HepG2 (cell line): ENCODE measurements around the gene TMED6. TPM values are rescaled to one million over a fixed set of nuclear protein-coding genes. Genes with fewer than 3 reads are reported as not detected.

ENCODE experiments used
- ATAC-seq: fragments of 200-7000 bp; cut with Tn5 transposase; 3 replicates; pipeline ENCODE4 v1.9.1; 2020; ENCODE audit warnings: mild to moderate bottlenecking, moderate library complexity
- BruUV-seq: library from RNA; stranded (reverse); fragments of 400-500 nt; replicated peaks from 2 replicates; lab custom pipeline; 2021; lab: Mats Ljungman, UMichigan
- CTCF ChIA-PET: fragments of 300-600 bp; formaldehyde crosslinking; extraction: SDS; loops from one replicate; lab custom pipeline; 2021; ENCODE audit warnings: low total read pairs, inconsistent platforms, low intra/inter-chr PET ratio; lab: Yijun Ruan, JAX
- POLR2A ChIA-PET: fragments of 350-600 bp; sonication (Branson Sonifier 250); formaldehyde crosslinking; loops from one replicate; lab custom pipeline; 2020; ENCODE audit warnings: antibody characterized with exemption, inconsistent platforms; lab: Yijun Ruan, JAX
- DNase-seq: peaks from one replicate; pipeline ENCODE4 v3.0.0-alpha.2; 2015; ENCODE audit warnings: low spot score
- FAIRE-seq: peaks from 3 replicates; lab custom pipeline; 2011; peaks lifted over from hg19 to GRCh38; lab: Jason Lieb, UNC
- H2AFZ ChIP-seq: one replicate; pipeline ENCODE4 v1.6.1; 2011; ENCODE audit warnings: low read length, inconsistent platforms
- H3K27ac ChIP-seq: fragments of 300-600 bp; 3 replicates; pipeline ENCODE4 v1.8.0; 2011; ENCODE audit warnings: mixed run types, mild to moderate bottlenecking, mixed read lengths, low read length, inconsistent platforms; ENCODE audit not compliant: insufficient read depth; ENCODE audit errors: extremely low read length
- H3K27me3 ChIP-seq, 2 experiments: fragments of 200-600 bp in 1 of 2; 2 replicates in 1 of 2; 3 replicates in 1 of 2; pipeline versions ENCODE4 v1.6.0 to v1.8.0; 2011; ENCODE audit warnings: low read length in 2 of 2, mild to moderate bottlenecking in 2 of 2, moderate library complexity in 2 of 2, inconsistent platforms in 1 of 2; ENCODE audit not compliant: insufficient read depth in 2 of 2, control insufficient read depth in 1 of 2
- H3K36me3 ChIP-seq, 2 experiments: fragments of 200-600 bp in 1 of 2; replicated peaks in 1 of 2; 2 replicates in 1 of 2; 3 replicates in 1 of 2; pipeline versions ENCODE4 v1.5.1 to v1.8.0; 2011; ENCODE audit warnings: low read length in 2 of 2, inconsistent platforms in 1 of 2; ENCODE audit not compliant: insufficient read depth in 2 of 2, control insufficient read depth in 1 of 2
- H3K4me1 ChIP-seq: 2 replicates; pipeline ENCODE4 v1.5.1; 2012; ENCODE audit warnings: low read length, inconsistent platforms; ENCODE audit not compliant: insufficient read depth
- H3K4me2 ChIP-seq: 2 replicates; pipeline ENCODE4 v1.6.0; 2011; ENCODE audit warnings: low read depth, low read length, inconsistent platforms
- H3K4me3 ChIP-seq, 3 experiments: fragments of 200-600 bp in 1 of 3; sonication (generic), shearing (Covaris generic) in 1 of 3; replicated peaks in 1 of 3; 2 replicates each; pipeline ENCODE4 v1.5.1; 2011 to 2016; ENCODE audit warnings: low read length in 3 of 3, inconsistent platforms in 2 of 3, low read depth in 2 of 3, mild to moderate bottlenecking in 2 of 3, control low read depth in 1 of 3, mixed read lengths in 1 of 3; ENCODE audit not compliant: insufficient read depth in 1 of 3
- H3K79me2 ChIP-seq: one replicate; pipeline ENCODE4 v1.6.1; 2011; ENCODE audit warnings: low read length, inconsistent platforms; ENCODE audit not compliant: insufficient read depth
- H3K9ac ChIP-seq: 2 replicates; pipeline ENCODE4 v1.6.0; 2011; ENCODE audit warnings: mild to moderate bottlenecking, low read depth, low read length, inconsistent platforms; ENCODE audit not compliant: insufficient read depth
- H3K9me3 ChIP-seq: 2 replicates; pipeline ENCODE4 v1.5.1; 2012; ENCODE audit warnings: mild to moderate bottlenecking, low read length
- H4K20me1 ChIP-seq: 2 replicates; pipeline ENCODE4 v1.6.0; 2011; ENCODE audit warnings: inconsistent platforms, mild to moderate bottlenecking, low read length, moderate library complexity; ENCODE audit not compliant: insufficient read depth
- MAFF ChIP-seq: IDR thresholded peaks from 2 replicates; pipeline ENCODE4 v1.6.1; 2011; ENCODE audit warnings: low read depth, low read length, improper control_type of control experiment
- MAFK ChIP-seq, 2 experiments: IDR thresholded peaks in 1 of 2; conservative IDR thresholded peaks in 1 of 2; 2 replicates each; pipeline ENCODE4 v1.6.1; 2011; ENCODE audit warnings: improper control_type of control experiment in 2 of 2, low read length in 2 of 2
- POLR2G ChIP-seq: fragments of 200-400 bp; formaldehyde crosslinking; IDR thresholded peaks from 2 replicates; pipeline ENCODE4 v1.6.1; 2018; ENCODE audit warnings: mild to moderate bottlenecking, low read depth, low read length, moderate library complexity
- SIX1 ChIP-seq: sonication (generic); formaldehyde crosslinking; IDR thresholded peaks from 2 replicates; pipeline ENCODE4 v1.4.0; 2020; ENCODE audit warnings: missing genetic modification reagents, borderline replicate concordance
- TBX2 ChIP-seq: sonication (generic); formaldehyde crosslinking; IDR thresholded peaks from 2 replicates; pipeline ENCODE4 v1.5.0; 2020; ENCODE audit warnings: missing genetic modification reagents, mild to moderate bottlenecking, borderline replicate concordance
- TRIM24 ChIP-seq: sonication (generic); formaldehyde crosslinking; IDR thresholded peaks from 2 replicates; pipeline ENCODE4 v1.8.0; 2022; ENCODE audit warnings: mild to moderate bottlenecking, missing genetic modification reagents
- ZSCAN25 ChIP-seq: sonication (generic); formaldehyde crosslinking; IDR thresholded peaks from 2 replicates; pipeline ENCODE4 v1.8.0; 2022; ENCODE audit warnings: mild to moderate bottlenecking, missing genetic modification reagents
- WGBS: methylation state at CpG from one replicate; pipeline ENCODE4 v1.1.6; 2017; ENCODE audit warnings: low lambda C conversion rate; 5-methylcytosine and 5-hydroxymethylcytosine counted together
- in situ Hi-C: cut with HindIII; loops from 2 replicates; pipeline ENCODE4 v1.10.0; 2017; ENCODE audit warnings: low pct_unique_long_range_greater_than_20kb; ENCODE audit not compliant: extremely low pct_ligation_motif_present
- intact Hi-C: fragments of 100-400 bp; cut with micrococcal nuclease; formaldehyde crosslinking; loops from one replicate; pipeline ENCODE4 v1.10.0; 2022; ENCODE audit not compliant: unreplicated experiment
- polyA plus RNA-seq, 8 experiments: library from polyadenylated mRNA; depleted of rRNA in 3 of 8; stranded (reverse) in 7 of 8; unstranded in 1 of 8; fragments of >200 nt; fragmentation: Illumina TruSeq in 4 of 8; extraction: Trizol in 4 of 8; gene quantifications; 2 replicates each; pipeline versions ENCODE4 v1.2.1 to v1.2.3, GENCODE V29; 2011 to 2016; ENCODE audit warnings: low read depth in 4 of 8, missing spikeins in 1 of 8, mixed read lengths in 1 of 8; ENCODE audit not compliant: insufficient read depth in 1 of 8
- total RNA-seq, 5 experiments: library from RNA; depleted of rRNA; stranded (reverse); fragments of >200 nt; fragmentation: Illumina TruSeq; extraction: Trizol; gene quantifications; 2 replicates each; pipeline ENCODE4 v1.2.3, GENCODE V29; 2016; ENCODE audit warnings: low read depth in 1 of 5

TMED6 gene
- total and polyA plus RNA-seq, 2 of the 13 experiments (the other 11 are each of a cell fraction or from before 2014, with no cell fraction given), result 9.8 to 14.4 TPM

- TF ChIP-seq ZSCAN25 (CRISPR knock-in tag), result no peak
- no peaks in the 10 kb centered on the region for H4K20me1 ChIP-seq
- no peaks in the 10 kb centered on the region for H3K9me3 ChIP-seq
- FAIRE-seq, result no peak
- no peak for DNase-seq
- ChIA-PET CTCF (no interaction called here), POLR2A (interaction anchor here (1.4 kb wide), 1 partner anchor 9 kb away, joined by 4 read pairs; no protein-coding TSS in a partner anchor)
- H3K27ac ChIP-seq, result no peak overlapping the region
- BruUV-seq, result no TSS peak
- H3K4me2 ChIP-seq, result no peak overlapping the region
- no peak overlapping the region for H3K4me3 ChIP-seq
- H3K36me3 ChIP-seq, result peaks cover 5 to 8% of the 10 kb centered on the region in 2 experiments; a peak in 3 of 5 replicates
- 97% methylated on average over 6 of the region's 6 CpGs for WGBS
- H3K27me3 ChIP-seq, result no peaks in the 10 kb centered on the region
- no peaks in the 10 kb centered on the region for H3K79me2 ChIP-seq
- no peak for ATAC-seq
- no peak overlapping the region for H3K9ac ChIP-seq
- H3K4me1 ChIP-seq, result peaks cover 24% of the 10 kb centered on the region
- H2AFZ ChIP-seq, result no peak overlapping the region
- intact Hi-C loops (no loop called here), in situ Hi-C loops (no loop called here)
Observed at GRCh38 chr16:69348222-69348621, 3.4 kb downstream of the TMED6 start.

GRCh38 chr16:69346683-69347082 is 4.9 kb downstream of the TMED6 start:
- 92% methylated on average over 6 of the region's 6 CpGs for WGBS
- ChIA-PET POLR2A (interaction anchor here (1.2 to 1.4 kb wide), 2 partner anchors 9 to 32 kb away, joined by 3 to 4 read pairs; no protein-coding TSS in a partner anchor), CTCF (no interaction called here)
- Histone ChIP-seq H3K4me3 (no peak overlapping the region), H3K9me3 (no peaks in the 10 kb centered on the region), H3K27ac (no peak overlapping the region), H3K9ac (no peak overlapping the region), H4K20me1 (no peaks in the 10 kb centered on the region), H3K36me3 (peaks cover 8 to 16% of the 10 kb centered on the region in 2 experiments; a peak in 4 of 5 replicates), H3K79me2 (peaks cover 7% of the 10 kb centered on the region), H3K27me3 (no peaks in the 10 kb centered on the region), H3K4me1 (peaks cover 23% of the 10 kb centered on the region), H3K4me2 (no peak overlapping the region), H2AFZ (no peak overlapping the region)
- intact Hi-C loops, result no loop called here
- no TSS peak for BruUV-seq
- in situ Hi-C loops, result no loop called here
- ATAC-seq (no peak), DNase-seq (no peak), FAIRE-seq (no peak)
- TF ChIP-seq SIX1 (CRISPR knock-in tag) (no peak), TBX2 (CRISPR knock-in tag) (peak; percentile 20; the same call in 1 of the 2 replicates), MAFF (0 out of 2 replicates have a peak, but pooled peaks have one; percentile 23), POLR2G (peak; percentile 32; the same call in 1 of the 2 replicates), TRIM24 (CRISPR knock-in tag) (no peak), MAFK (conservative IDR thresholded peaks at IDR 0.05 in 1 of 2, IDR thresholded peaks at IDR 0.05 in 1 of 2; ENCODE audit: low read length in 2 of 2) (peak in 1 of 2 experiments; percentile 28; a peak in 1 of 4 replicates)
